Liver (tissue), 3 donors: Measurements from ENCODE around the gene ASTN1.

ENCODE experiments used
- EGR1 ChIP-seq, 2 donors: IDR thresholded peaks; 2 replicates each; pipeline ENCODE4 v1.6.1; 2016 to 2018; ENCODE audit warnings: antibody characterized with exemption in 2 of 2, low read depth in 2 of 2
- FOXA1 ChIP-seq: IDR thresholded peaks from 2 replicates; pipeline ENCODE4 v1.6.1; 2016; ENCODE audit warnings: antibody characterized with exemption
- GABPA ChIP-seq, 2 donors: IDR thresholded peaks in 1 of 2; conservative IDR thresholded peaks in 1 of 2; 2 replicates each; pipeline ENCODE4 v1.6.1; 2016; ENCODE audit warnings: antibody characterized with exemption in 2 of 2, mild to moderate bottlenecking in 1 of 2, moderate library complexity in 1 of 2
- HNF4A ChIP-seq, 2 donors: conservative IDR thresholded peaks; 2 replicates each; pipeline ENCODE4 v1.6.1; 2016; ENCODE audit warnings: antibody characterized with exemption in 2 of 2, mild to moderate bottlenecking in 2 of 2
- NR2F2 ChIP-seq: IDR thresholded peaks from 2 replicates; pipeline ENCODE4 v1.6.1; 2016; ENCODE audit warnings: antibody characterized with exemption
- RAD21 ChIP-seq, 2 donors: IDR thresholded peaks; 2 replicates each; pipeline ENCODE4 v1.6.1; 2016; ENCODE audit warnings: antibody characterized with exemption in 2 of 2, mild to moderate bottlenecking in 2 of 2
- SP1 ChIP-seq: IDR thresholded peaks from 2 replicates; pipeline ENCODE4 v1.6.1; 2018; ENCODE audit warnings: antibody characterized with exemption, mild to moderate bottlenecking
- TAF1 ChIP-seq: conservative IDR thresholded peaks from 2 replicates; pipeline ENCODE4 v1.6.1; 2016; ENCODE audit warnings: antibody characterized with exemption, mild to moderate bottlenecking
- TF ChIP-seq, protein P1 (sequence below): IDR thresholded peaks from 2 replicates; pipeline ENCODE4 v1.6.1; 2016; ENCODE audit warnings: antibody characterized with exemption
- TF ChIP-seq, protein P2 (sequence below): fragments of 150-350 bp; IDR thresholded peaks from 2 replicates; pipeline ENCODE4 v1.5.1; 2017; ENCODE audit warnings: improper control_type of control experiment, low read depth, low read length; ENCODE audit not compliant: missing input control
- TF ChIP-seq, protein P3 (sequence below): IDR thresholded peaks from 2 replicates; pipeline ENCODE4 v1.6.1; 2016; ENCODE audit warnings: antibody characterized with exemption, mild to moderate bottlenecking
- donor health status: healthy.
- donor health status: healthy.

DNA sequence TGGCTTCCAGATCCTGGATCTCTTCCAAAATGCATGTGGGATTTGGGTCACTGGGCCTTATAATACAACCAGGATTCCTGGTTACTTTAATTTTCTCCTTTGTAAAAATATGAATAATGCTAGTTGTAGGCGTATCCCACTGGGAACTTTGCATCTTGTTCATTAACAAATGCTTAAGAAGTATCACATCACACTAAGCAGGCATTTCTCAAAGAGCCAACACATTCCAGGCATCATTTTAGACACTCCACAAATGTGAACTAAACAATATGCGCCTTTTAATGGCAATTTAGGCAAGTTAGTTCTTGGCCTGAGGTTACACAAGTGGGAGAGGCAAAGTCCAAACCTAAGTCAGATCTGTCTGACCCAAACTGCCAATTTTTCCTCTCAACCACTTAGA, 22.1 kb upstream of the ASTN1 start:
- no peak for TF ChIP-seq HNF4A (conservative IDR thresholded peaks at IDR 0.05)
- TF ChIP-seq, protein P1, sequence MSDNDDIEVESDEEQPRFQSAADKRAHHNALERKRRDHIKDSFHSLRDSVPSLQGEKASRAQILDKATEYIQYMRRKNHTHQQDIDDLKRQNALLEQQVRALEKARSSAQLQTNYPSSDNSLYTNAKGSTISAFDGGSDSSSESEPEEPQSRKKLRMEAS: no peak
- TF ChIP-seq, protein P2, sequence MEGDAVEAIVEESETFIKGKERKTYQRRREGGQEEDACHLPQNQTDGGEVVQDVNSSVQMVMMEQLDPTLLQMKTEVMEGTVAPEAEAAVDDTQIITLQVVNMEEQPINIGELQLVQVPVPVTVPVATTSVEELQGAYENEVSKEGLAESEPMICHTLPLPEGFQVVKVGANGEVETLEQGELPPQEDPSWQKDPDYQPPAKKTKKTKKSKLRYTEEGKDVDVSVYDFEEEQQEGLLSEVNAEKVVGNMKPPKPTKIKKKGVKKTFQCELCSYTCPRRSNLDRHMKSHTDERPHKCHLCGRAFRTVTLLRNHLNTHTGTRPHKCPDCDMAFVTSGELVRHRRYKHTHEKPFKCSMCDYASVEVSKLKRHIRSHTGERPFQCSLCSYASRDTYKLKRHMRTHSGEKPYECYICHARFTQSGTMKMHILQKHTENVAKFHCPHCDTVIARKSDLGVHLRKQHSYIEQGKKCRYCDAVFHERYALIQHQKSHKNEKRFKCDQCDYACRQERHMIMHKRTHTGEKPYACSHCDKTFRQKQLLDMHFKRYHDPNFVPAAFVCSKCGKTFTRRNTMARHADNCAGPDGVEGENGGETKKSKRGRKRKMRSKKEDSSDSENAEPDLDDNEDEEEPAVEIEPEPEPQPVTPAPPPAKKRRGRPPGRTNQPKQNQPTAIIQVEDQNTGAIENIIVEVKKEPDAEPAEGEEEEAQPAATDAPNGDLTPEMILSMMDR: no peak
- no peak for TF ChIP-seq TAF1
- no peak for TF ChIP-seq SP1
- TF ChIP-seq EGR1 (IDR thresholded peaks at IDR 0.05; ENCODE audit: low read depth in 2 of 2): no peak
- no peak for TF ChIP-seq NR2F2
- TF ChIP-seq, protein P3, sequence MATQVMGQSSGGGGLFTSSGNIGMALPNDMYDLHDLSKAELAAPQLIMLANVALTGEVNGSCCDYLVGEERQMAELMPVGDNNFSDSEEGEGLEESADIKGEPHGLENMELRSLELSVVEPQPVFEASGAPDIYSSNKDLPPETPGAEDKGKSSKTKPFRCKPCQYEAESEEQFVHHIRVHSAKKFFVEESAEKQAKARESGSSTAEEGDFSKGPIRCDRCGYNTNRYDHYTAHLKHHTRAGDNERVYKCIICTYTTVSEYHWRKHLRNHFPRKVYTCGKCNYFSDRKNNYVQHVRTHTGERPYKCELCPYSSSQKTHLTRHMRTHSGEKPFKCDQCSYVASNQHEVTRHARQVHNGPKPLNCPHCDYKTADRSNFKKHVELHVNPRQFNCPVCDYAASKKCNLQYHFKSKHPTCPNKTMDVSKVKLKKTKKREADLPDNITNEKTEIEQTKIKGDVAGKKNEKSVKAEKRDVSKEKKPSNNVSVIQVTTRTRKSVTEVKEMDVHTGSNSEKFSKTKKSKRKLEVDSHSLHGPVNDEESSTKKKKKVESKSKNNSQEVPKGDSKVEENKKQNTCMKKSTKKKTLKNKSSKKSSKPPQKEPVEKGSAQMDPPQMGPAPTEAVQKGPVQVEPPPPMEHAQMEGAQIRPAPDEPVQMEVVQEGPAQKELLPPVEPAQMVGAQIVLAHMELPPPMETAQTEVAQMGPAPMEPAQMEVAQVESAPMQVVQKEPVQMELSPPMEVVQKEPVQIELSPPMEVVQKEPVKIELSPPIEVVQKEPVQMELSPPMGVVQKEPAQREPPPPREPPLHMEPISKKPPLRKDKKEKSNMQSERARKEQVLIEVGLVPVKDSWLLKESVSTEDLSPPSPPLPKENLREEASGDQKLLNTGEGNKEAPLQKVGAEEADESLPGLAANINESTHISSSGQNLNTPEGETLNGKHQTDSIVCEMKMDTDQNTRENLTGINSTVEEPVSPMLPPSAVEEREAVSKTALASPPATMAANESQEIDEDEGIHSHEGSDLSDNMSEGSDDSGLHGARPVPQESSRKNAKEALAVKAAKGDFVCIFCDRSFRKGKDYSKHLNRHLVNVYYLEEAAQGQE: no peak
- TF ChIP-seq RAD21 (IDR thresholded peaks at IDR 0.05): no peak
- no peak for TF ChIP-seq FOXA1
- TF ChIP-seq GABPA (IDR thresholded peaks at IDR 0.05 in 1 of 2, conservative IDR thresholded peaks at IDR 0.05 in 1 of 2): no peak
